ENCODE results near the gene MTCL1.

GRCh38 chr18:8854550-8854949, 149.2 kb downstream of the MTCL1 start:
- TF ChIP-seq NFYB (IDR thresholded peaks at IDR 0.05; ENCODE audit: insufficient read depth, low read depth, low read length) = no peak
- no peak for TF ChIP-seq CTCF (IDR thresholded peaks at IDR 0.05 in 2 of 3, conservative IDR thresholded peaks at IDR 0.05 in 1 of 3; ENCODE audit: control insufficient read depth in 2 of 3, extremely low read depth in 1 of 3, insufficient read depth in 1 of 3, low read depth in 3 of 3, low read length in 3 of 3)
- no peak for TF ChIP-seq POLR2AphosphoS5 (IDR thresholded peaks at IDR 0.05; ENCODE audit: low read length)
- TF ChIP-seq, protein P1, sequence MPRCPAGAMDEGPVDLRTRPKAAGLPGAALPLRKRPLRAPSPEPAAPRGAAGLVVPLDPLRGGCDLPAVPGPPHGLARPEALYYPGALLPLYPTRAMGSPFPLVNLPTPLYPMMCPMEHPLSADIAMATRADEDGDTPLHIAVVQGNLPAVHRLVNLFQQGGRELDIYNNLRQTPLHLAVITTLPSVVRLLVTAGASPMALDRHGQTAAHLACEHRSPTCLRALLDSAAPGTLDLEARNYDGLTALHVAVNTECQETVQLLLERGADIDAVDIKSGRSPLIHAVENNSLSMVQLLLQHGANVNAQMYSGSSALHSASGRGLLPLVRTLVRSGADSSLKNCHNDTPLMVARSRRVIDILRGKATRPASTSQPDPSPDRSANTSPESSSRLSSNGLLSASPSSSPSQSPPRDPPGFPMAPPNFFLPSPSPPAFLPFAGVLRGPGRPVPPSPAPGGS (IDR thresholded peaks at IDR 0.05; ENCODE audit: borderline replicate concordance, insufficient read depth, low read depth, low read length, poor library complexity, severe bottlenecking) = no peak
- no peak for TF ChIP-seq RAD51 (IDR thresholded peaks at IDR 0.05)

Measured in GM12878 (cell line).